Hepatocyte (in vitro differentiated cells): ENCODE measurements around the gene BTG1.

Source experiments
- CTCF ChIP-seq: fragments of 200-600 bp; sonication (generic); IDR thresholded peaks from 2 replicates; pipeline ENCODE4 v1.5.1; 2016; ENCODE audit warnings: antibody characterized with exemption, mild to moderate bottlenecking; ENCODE audit not compliant: poor library complexity
- EZH2 ChIP-seq: fragments of 200-600 bp; sonication (generic); IDR thresholded peaks from 2 replicates; pipeline ENCODE4 v1.6.1; 2016; ENCODE audit warnings: antibody characterized with exemption, mild to moderate bottlenecking, borderline replicate concordance
- EZH2phosphoT487 ChIP-seq: fragments of 200-600 bp; sonication (generic); IDR thresholded peaks from one replicate; pipeline ENCODE4 v1.6.1; 2018; ENCODE audit warnings: antibody characterized with exemption, mild to moderate bottlenecking, low read depth, moderate library complexity; ENCODE audit not compliant: unreplicated experiment, severe bottlenecking

GRCh38 chr12:92175961-92176360 is 30.3 kb upstream of the BTG1 start:
- TF ChIP-seq CTCF (no peak), EZH2phosphoT487 (no peak), EZH2 (no peak)
